ENCODE results near the gene CBY3. TPM values are rescaled to one million over a fixed set of nuclear protein-coding genes. Genes with fewer than 3 reads are reported as not detected.
A peak's percentile ranks its signal among the peaks of the same experiment; 100 is the strongest.
"Not testable (repeated sequence)": the region's sequence is repeated elsewhere in the genome, so short reads cannot be mapped to it uniquely, and the experiment has no call there.

CBY3 gene
- total RNA-seq, 4 donors from 2014 or later = not detected

- no peak overlapping the region for H3K4me3 ChIP-seq (ENCODE audit: low read depth, poor library complexity, severe bottlenecking)
- intact Hi-C loops (cut with DNase I; ENCODE audit: low total_unique reads) = no loop called here
- WGBS, 2 donors = 88 to 91% methylated on average over 9 of the region's 9 CpGs
Measured at GRCh38 chr5:179680014-179680779, 637 bp downstream of the CBY3 start.

DNA sequence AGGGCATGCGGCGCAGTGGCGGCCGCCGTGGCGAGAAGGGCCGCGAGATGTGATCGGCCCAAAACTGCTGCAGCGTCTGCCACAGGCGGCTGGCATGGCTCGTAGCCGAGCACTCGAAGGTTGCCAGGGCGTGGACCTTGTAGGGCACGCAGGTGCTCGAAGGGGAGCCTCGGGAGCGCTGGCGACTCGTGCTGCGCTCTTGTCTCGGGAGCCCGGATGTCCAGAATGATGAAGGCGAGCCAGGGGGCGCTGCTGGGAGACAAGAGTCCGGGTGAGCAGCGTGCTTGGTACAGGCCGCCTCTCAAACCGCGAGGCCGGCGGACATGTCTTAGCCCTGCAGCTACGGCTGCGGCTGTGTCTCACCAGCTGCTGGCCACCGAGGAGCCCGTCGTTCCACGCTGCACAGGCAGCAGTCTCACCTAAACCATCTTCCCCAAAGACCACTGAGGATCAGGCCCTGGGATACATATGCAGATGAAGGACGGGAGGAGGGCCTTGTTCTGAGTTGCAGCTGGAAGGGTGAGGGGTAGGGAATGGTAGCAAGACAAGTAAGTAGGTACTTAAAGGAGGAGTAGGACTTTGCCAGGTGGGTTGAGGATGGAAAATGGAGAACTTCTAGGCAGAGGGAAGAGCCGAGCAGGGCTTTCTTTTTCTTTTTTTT, 1.7 kb downstream of the CBY3 start:
- peak; percentile 76 to 96 for DNase-seq (ENCODE audit: low spot score in 2 of 2)
- intact Hi-C loops (cut with DNase I; ENCODE audit: low total_unique reads) = no loop called here
- WGBS, 2 donors = 17 to 41% methylated on average over 10 to 30 of the region's 41 CpGs
- peak overlapping the region; percentile 89 for H3K4me3 ChIP-seq (ENCODE audit: low read depth, poor library complexity, severe bottlenecking)
- TF ChIP-seq CTCF (IDR thresholded peaks at IDR 0.05) (no peak), POLR2A (IDR thresholded peaks at IDR 0.05) (no peak)

More at GRCh38 chr5:179680014-179680779, 637 bp downstream of the CBY3 start:
- no peak for DNase-seq (ENCODE audit: low spot score in 2 of 2)
- no peak for TF ChIP-seq POLR2A (IDR thresholded peaks at IDR 0.05)
- no peak for TF ChIP-seq CTCF (IDR thresholded peaks at IDR 0.05)

DNA sequence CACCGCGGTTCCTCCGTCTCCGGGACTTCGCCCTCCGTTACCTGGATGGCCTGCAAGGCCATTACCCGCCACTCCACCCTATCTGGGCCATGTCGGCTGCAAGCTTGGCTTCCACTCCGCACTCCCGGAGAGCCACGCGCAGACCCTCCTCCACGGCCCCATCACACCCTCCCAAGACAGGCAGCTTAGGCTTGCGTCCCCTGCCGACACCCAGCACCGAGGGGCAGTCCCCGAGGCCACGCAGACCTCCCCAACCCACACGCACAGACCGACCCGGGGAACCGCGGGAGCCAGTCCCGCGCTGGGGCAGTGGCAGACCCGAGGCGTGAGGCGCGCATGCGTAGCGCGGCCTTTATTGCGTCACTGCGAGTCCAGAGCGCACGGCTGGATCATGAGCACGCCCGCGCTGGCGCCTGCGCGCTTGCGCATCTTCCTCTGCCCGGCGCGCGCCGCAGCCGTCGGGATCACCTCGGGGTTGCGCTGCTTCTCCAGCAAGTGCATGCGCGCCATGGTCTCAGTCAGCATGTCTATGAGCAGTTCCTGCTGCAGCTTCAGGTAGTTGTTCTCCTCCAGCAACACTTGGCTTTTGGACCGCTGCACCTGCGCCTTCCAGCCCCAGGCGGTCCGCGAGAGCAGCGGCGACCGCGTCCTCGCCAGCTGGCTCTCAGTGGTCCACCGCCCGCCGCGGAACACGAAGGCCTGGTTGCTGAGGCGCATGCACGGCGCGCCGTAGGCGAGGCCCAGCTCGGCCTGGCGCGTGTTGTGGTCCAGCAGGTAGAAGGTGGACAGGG, 2.4 kb downstream of the CBY3 start:
- 0 to 2% methylated on average over 23 to 36 of the region's 78 CpGs for WGBS, 2 donors
- DNase-seq (ENCODE audit: low spot score in 2 of 2) = peak; percentile 92 to 99
- peak overlapping the region; percentile 89 for H3K4me3 ChIP-seq (ENCODE audit: low read depth, poor library complexity, severe bottlenecking)
- intact Hi-C loops (cut with DNase I; ENCODE audit: low total_unique reads) = no loop called here
- TF ChIP-seq CTCF (IDR thresholded peaks at IDR 0.05) (peak in 1 of 3 donors; percentile 36), POLR2A (IDR thresholded peaks at IDR 0.05) (peak in 1 of 2 donors; percentile 4)

DNA sequence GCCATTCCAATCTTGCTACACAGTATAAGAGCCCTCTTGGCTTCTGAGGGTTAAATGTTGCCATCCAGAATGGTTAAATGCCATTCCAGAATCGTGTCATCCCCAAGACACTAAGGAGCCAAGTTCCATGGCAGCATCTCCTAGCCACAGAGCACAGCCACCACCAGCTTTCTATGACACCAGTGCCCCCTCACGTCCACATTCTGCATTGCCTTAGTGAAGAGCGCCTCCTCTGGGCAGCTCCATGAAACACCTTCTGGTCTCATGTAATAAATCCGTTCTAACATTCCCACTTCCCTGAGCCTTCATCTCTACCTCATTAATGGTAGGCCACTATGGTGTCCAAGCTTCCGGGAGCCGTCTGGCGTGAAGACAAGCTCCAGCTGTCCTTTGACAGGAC, 12.4 kb downstream of the CBY3 start:
- intact Hi-C loops (cut with DNase I; ENCODE audit: low total_unique reads) = no loop called here
- DNase-seq (ENCODE audit: low spot score in 2 of 2) = no peak

GRCh38 chr5:179661647-179662046, 19.2 kb downstream of the CBY3 start:
- DNase-seq (ENCODE audit: low spot score in 2 of 2); H3K4me3 ChIP-seq (ENCODE audit: low read depth, poor library complexity, severe bottlenecking); intact Hi-C loops (cut with DNase I; ENCODE audit: low total_unique reads): not testable (repeated sequence)
- 94 to 97% methylated on average over 6 of the region's 6 CpGs for WGBS, 2 donors

More for the DNA sequence above, 12.4 kb downstream of the CBY3 start:
- no peak overlapping the region for H3K4me3 ChIP-seq (ENCODE audit: low read depth, poor library complexity, severe bottlenecking)
- 46 to 63% methylated on average over 7 of the region's 7 CpGs for WGBS, 2 donors
- TF ChIP-seq CTCF (IDR thresholded peaks at IDR 0.05) (no peak), POLR2A (IDR thresholded peaks at IDR 0.05) (no peak)

GRCh38 chr5:179658179-179658856, 22.5 kb downstream of the CBY3 start:
- DNase-seq (ENCODE audit: low spot score in 2 of 2); H3K4me3 ChIP-seq (ENCODE audit: low read depth, poor library complexity, severe bottlenecking); intact Hi-C loops (cut with DNase I; ENCODE audit: low total_unique reads): not testable (repeated sequence)
- WGBS, 2 donors = 3 to 7% methylated on average over 10 of the region's 29 CpGs

- DNase-seq (ENCODE audit: low spot score in 2 of 2); intact Hi-C loops (cut with DNase I; ENCODE audit: low total_unique reads); H3K4me3 ChIP-seq (ENCODE audit: low read depth, poor library complexity, severe bottlenecking): not testable (repeated sequence)
- 86 to 94% methylated on average over 3 of the region's 50 CpGs for WGBS, 2 donors
Measured at GRCh38 chr5:179657302-179658178, 23.3 kb downstream of the CBY3 start.

DNA sequence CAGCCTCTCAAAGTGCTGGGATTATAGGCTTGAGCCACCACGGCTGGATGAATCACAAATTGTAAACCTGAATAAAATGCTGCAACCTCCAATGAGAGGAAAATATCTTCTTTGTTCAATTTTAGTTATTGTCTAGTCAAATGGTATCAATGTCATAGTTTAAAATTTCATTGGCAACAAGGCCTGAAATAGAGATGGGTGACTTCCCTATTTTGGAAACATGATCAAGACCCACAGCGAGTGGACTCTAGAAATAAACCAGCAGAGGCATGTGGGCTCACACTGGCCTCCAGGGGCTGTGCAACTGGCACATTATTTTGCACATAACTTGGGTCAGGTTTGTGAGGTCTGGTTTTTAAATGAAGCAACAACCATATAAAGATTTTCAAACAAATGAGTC, 27.7 kb downstream of the CBY3 start:
- intact Hi-C loops (cut with DNase I; ENCODE audit: low total_unique reads); DNase-seq (ENCODE audit: low spot score in 2 of 2); H3K4me3 ChIP-seq (ENCODE audit: low read depth, poor library complexity, severe bottlenecking): not testable (repeated sequence)
- 74 to 83% methylated on average over 2 of the region's 2 CpGs for WGBS, 2 donors

GRCh38 chr5:179650245-179650644, 30.6 kb downstream of the CBY3 start:
- WGBS, 2 donors = 90 to 92% methylated on average over 15 to 24 of the region's 26 CpGs
- H3K4me3 ChIP-seq (ENCODE audit: low read depth, poor library complexity, severe bottlenecking); intact Hi-C loops (cut with DNase I; ENCODE audit: low total_unique reads); DNase-seq (ENCODE audit: low spot score in 2 of 2): not testable (repeated sequence)
